ENCODE measurements around the gene FCAR.

GRCh38 chr19:54916822-54917221 is 42.8 kb downstream of the FCAR start:
- TF ChIP-seq CTCF (IDR thresholded peaks at IDR 0.05 in 2 of 3, conservative IDR thresholded peaks at IDR 0.05 in 1 of 3; ENCODE audit: borderline replicate concordance in 1 of 3, insufficient read depth in 1 of 3, low read depth in 2 of 3, low read length in 2 of 3) (no peak), RAD21 (IDR thresholded peaks at IDR 0.05; ENCODE audit: low read depth) (no peak), EZH2 (IDR thresholded peaks at IDR 0.05) (no peak), ATF3 (IDR thresholded peaks at IDR 0.05) (no peak), FOSL1 (IDR thresholded peaks at IDR 0.05; ENCODE audit: low read depth) (no peak), TCF7L2 (IDR thresholded peaks at IDR 0.05; ENCODE audit: borderline replicate concordance, extremely low read depth, insufficient read depth, insufficient read length) (no peak), ZNF274 (IDR thresholded peaks at IDR 0.05; ENCODE audit: low read depth, low read length) (no peak), YY1 (IDR thresholded peaks at IDR 0.05; ENCODE audit: extremely low read depth, insufficient replicate concordance, low read depth, low read length) (no peak), ZBTB33 (IDR thresholded peaks at IDR 0.05; ENCODE audit: extremely low read depth, insufficient replicate concordance, low read length) (no peak), POLR2A (IDR thresholded peaks at IDR 0.05; ENCODE audit: borderline replicate concordance, extremely low read depth, insufficient read depth, insufficient read length) (no peak), ZFX (IDR thresholded peaks at IDR 0.05) (no peak), EGR1 (IDR thresholded peaks at IDR 0.05; ENCODE audit: low read depth) (no peak)
